ENCODE results near the gene DYNC1H1. TPM values are rescaled to one million over a fixed set of nuclear protein-coding genes. Genes with fewer than 3 reads are reported as not detected.

The DYNC1H1 gene
- total and polyA plus RNA-seq, 7 donors = 117 to 634 (median 332) TPM

- Histone ChIP-seq H3K9me3 (no peaks in the 10 kb centered on the region), H3K4me1 (no peaks in the 10 kb centered on the region), H3K27ac (no peak overlapping the region), H3K27me3 (ENCODE audit: insufficient read depth in 3 of 3, low read length in 2 of 3) (no peaks in the 10 kb centered on the region), H3K36me3 (ENCODE audit: insufficient read depth in 1 of 2, low read depth in 1 of 2) (no peaks in the 10 kb centered on the region), H3K4me3 (no peak overlapping the region)
- 82 to 89% (median 88%) methylated on average over 4 of the region's 4 CpGs for WGBS, 3 donors
- ATAC-seq (no peak), DNase-seq (no peak)
- intact Hi-C loops (cut with DNase I) = no loop called here
- no peak for TF ChIP-seq CTCF (IDR thresholded peaks at IDR 0.05)
Observed at GRCh38 chr14:102105369-102105768, 141.0 kb downstream of the DYNC1H1 start.

Other genes starting within 250 kb of the DYNC1H1 start
- gene PPP2R5C, start 202.9 kb upstream of the DYNC1H1 start, total RNA-seq = 10 to 100 TPM; 53.1 to 76.6 (median 63.0) TPM
- gene PPP2R5C, start 202.9 kb upstream of the DYNC1H1 start, polyA plus RNA-seq = 10 to 100 TPM; 18.2 to 63.4 (median 24.6) TPM
- gene HSP90AA1, start 122.5 kb downstream of the DYNC1H1 start, total RNA-seq = 100 to 1,000 TPM; 398 to 659 (median 540) TPM
- 1,000 to 10,000 TPM in 1 of 3 donors, 100 to 1,000 TPM in 2; 523 to 1,480 (median 614) TPM for gene HSP90AA1, start 122.5 kb downstream of the DYNC1H1 start, polyA plus RNA-seq
- 10 to 100 TPM; 18.3 to 26.8 (median 22.3) TPM for gene WDR20, start 175.3 kb downstream of the DYNC1H1 start, total RNA-seq
- 10 to 100 TPM; 11.4 to 20.6 (median 11.9) TPM for gene WDR20, start 175.3 kb downstream of the DYNC1H1 start, polyA plus RNA-seq

Measured in psoas muscle (tissue), 8 donors.